NCI-H1092 (cell line): ENCODE data around the gene ZNF557.

Experiments used
- DNase-seq: peaks from one replicate; lab custom pipeline; 2025; lab: John Stamatoyannopoulos, UW

ZNF557 gene

GRCh38 chr19:7125221-7125620 is 55.7 kb downstream of the ZNF557 start:
- no peak for DNase-seq

- no peak for DNase-seq
Observed at GRCh38 chr19:7126132-7126531, 56.6 kb downstream of the ZNF557 start.

- no peak for DNase-seq
Observed at GRCh38 chr19:7130043-7130442, 60.5 kb downstream of the ZNF557 start.

- no peak for DNase-seq
Observed at GRCh38 chr19:7132054-7132453, 62.6 kb downstream of the ZNF557 start.

- no peak for DNase-seq
Observed at GRCh38 chr19:7137120-7137519, 67.6 kb downstream of the ZNF557 start.
